ENCODE data around the gene MASP2. TPM values are rescaled to one million over a fixed set of nuclear protein-coding genes. Genes with fewer than 3 reads are reported as not detected.

The MASP2 gene
- total RNA-seq, 6 experiments from 2014 or later: 144 to 222 (median 185) TPM

DNA sequence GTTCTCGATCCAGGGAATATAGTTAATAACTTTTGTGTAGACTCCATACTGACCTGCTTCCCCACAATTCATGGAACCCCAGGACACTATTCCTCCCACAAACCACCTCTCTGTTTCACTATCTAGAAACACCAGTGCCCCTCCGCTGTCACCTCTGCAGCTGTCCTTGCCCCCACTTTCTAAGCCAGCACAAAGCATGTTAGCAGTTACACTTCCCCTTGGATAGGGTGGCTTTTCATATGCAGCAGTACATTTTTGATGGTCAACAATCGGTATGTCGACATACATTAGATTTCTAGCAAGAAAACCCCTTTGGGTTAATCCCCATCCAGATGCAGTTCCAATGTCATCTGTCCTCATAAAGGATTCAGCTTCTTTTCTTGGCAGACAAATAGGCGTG lies 20.1 kb downstream of the MASP2 start:
- DNase-seq (no peak), ATAC-seq (no peak)
- no peaks in the 10 kb centered on the region for H3K4me1 ChIP-seq
- TF ChIP-seq, protein P1, sequence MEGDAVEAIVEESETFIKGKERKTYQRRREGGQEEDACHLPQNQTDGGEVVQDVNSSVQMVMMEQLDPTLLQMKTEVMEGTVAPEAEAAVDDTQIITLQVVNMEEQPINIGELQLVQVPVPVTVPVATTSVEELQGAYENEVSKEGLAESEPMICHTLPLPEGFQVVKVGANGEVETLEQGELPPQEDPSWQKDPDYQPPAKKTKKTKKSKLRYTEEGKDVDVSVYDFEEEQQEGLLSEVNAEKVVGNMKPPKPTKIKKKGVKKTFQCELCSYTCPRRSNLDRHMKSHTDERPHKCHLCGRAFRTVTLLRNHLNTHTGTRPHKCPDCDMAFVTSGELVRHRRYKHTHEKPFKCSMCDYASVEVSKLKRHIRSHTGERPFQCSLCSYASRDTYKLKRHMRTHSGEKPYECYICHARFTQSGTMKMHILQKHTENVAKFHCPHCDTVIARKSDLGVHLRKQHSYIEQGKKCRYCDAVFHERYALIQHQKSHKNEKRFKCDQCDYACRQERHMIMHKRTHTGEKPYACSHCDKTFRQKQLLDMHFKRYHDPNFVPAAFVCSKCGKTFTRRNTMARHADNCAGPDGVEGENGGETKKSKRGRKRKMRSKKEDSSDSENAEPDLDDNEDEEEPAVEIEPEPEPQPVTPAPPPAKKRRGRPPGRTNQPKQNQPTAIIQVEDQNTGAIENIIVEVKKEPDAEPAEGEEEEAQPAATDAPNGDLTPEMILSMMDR (IDR thresholded peaks at IDR 0.05): no peak
- TF ChIP-seq POLR2A (IDR thresholded peaks at IDR 0.05): no peak
- H3K27ac ChIP-seq: no peak overlapping the region
- H3K4me3 ChIP-seq: no peak overlapping the region
- H3K9me3 ChIP-seq: no peaks in the 10 kb centered on the region
- 91% methylated on average over 5 of the region's 5 CpGs for WGBS (ENCODE audit: insufficient coverage, low coverage, low lambda C conversion rate, missing lambda C conversion rate)
- peaks cover 3 to 78% (median 27%) of the 10 kb centered on the region in 4 donors for H3K36me3 ChIP-seq
- no peaks in the 10 kb centered on the region for H3K27me3 ChIP-seq
- intact Hi-C loops (cut with DNase I): no loop called here

DNA sequence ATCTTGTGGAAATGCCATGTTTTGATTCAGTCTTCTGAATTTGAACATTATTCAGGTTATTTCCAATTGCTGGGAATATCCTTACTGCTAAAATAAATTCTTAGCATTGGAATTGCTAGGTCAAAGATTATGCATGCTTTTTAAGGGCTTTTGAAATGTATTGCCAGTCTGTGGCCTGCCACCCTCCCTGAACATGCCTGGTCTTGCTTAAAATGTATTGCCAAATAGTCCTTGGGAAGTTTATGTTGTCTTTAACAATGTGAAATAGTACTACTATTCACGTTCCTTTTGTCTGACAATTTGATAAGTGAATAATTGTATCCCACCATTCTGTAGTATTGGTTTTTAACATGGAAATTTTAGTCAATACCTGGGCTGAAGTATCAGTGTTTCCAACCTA lies 21.0 kb downstream of the MASP2 start:
- intact Hi-C loops (cut with DNase I): no loop called here
- H3K4me3 ChIP-seq: no peak overlapping the region
- no peaks in the 10 kb centered on the region for H3K9me3 ChIP-seq
- peaks cover 11 to 87% (median 35%) of the 10 kb centered on the region in 4 donors for H3K36me3 ChIP-seq
- H3K4me1 ChIP-seq: no peaks in the 10 kb centered on the region
- 44% methylated on average over 1 of the region's 1 CpG for WGBS (ENCODE audit: insufficient coverage, low coverage, low lambda C conversion rate, missing lambda C conversion rate)
- DNase-seq: no peak
- TF ChIP-seq, protein P1 (IDR thresholded peaks at IDR 0.05): no peak
- no peak for TF ChIP-seq POLR2A (IDR thresholded peaks at IDR 0.05)
- H3K27me3 ChIP-seq: no peaks in the 10 kb centered on the region
- H3K27ac ChIP-seq: no peak overlapping the region
- no peak for ATAC-seq

DNA sequence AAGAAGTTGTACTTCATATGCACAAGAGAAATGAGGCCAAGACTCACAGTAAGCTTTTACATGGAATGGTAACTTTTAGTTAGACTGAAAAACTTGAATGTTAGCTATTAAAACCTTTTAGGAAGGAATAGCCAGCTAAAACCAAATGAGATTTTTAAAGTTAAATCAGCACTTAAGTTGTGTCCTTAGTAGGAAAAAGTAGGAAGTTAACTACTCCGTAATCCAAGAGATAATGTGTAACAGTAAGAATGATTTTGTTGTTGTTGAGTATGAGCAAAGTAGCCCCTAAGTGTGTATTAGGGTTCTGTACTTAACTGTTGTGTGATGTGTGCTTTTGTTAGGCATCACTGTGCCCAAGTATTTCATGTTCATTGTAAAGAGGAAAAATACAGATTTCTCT lies 21.4 kb downstream of the MASP2 start:
- Histone ChIP-seq H3K4me3 (no peak overlapping the region), H3K36me3 (peaks cover 12 to 89% (median 36%) of the 10 kb centered on the region in 4 donors)

DNA sequence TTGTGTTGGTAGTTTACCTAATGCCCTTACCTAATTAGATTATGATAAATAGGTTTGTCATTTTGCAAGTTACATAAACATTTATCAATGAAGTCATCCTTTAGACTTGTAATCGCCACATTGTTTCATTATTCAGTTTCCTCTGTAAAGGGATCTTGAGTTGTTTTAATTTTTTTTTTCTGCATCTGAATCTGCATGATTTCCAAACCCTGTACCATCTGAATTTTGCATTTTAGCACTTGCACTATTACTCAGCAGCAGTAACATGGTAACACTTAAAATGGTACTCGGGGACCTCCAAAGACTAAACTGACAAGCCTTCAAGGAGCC lies 22.2 kb downstream of the MASP2 start:
- Histone ChIP-seq H3K36me3 (peaks cover 12 to 89% (median 39%) of the 10 kb centered on the region in 4 donors), H3K4me3 (no peak overlapping the region), H3K27ac (no peak overlapping the region), H3K27me3 (no peaks in the 10 kb centered on the region), H3K9me3 (no peaks in the 10 kb centered on the region), H3K4me1 (no peaks in the 10 kb centered on the region)
- intact Hi-C loops (cut with DNase I): no loop called here
- TF ChIP-seq, protein P1 (IDR thresholded peaks at IDR 0.05): no peak
- no peak for TF ChIP-seq POLR2A (IDR thresholded peaks at IDR 0.05)
- WGBS (ENCODE audit: insufficient coverage, low coverage, low lambda C conversion rate, missing lambda C conversion rate): 92% methylated on average over 2 of the region's 2 CpGs
- DNase-seq: no peak
- no peak for ATAC-seq

More for the DNA sequence above, 21.4 kb downstream of the MASP2 start:
- no peaks in the 10 kb centered on the region for H3K9me3 ChIP-seq
- no peak overlapping the region for H3K27ac ChIP-seq
- intact Hi-C loops (cut with DNase I): no loop called here
- no peaks in the 10 kb centered on the region for H3K27me3 ChIP-seq
- no peak for ATAC-seq
- 67% methylated on average over 1 of the region's 1 CpG for WGBS (ENCODE audit: insufficient coverage, low coverage, low lambda C conversion rate, missing lambda C conversion rate)
- TF ChIP-seq, protein P1 (IDR thresholded peaks at IDR 0.05): no peak
- TF ChIP-seq POLR2A (IDR thresholded peaks at IDR 0.05): no peak
- H3K4me1 ChIP-seq: no peaks in the 10 kb centered on the region
- no peak for DNase-seq
